ENCODE measurements around the gene RGS12. TPM values are rescaled to one million over a fixed set of nuclear protein-coding genes. Genes with fewer than 3 reads are reported as not detected.

The RGS12 gene
- total RNA-seq, 1 donor from 2014 or later, result 19.0 TPM

DNA sequence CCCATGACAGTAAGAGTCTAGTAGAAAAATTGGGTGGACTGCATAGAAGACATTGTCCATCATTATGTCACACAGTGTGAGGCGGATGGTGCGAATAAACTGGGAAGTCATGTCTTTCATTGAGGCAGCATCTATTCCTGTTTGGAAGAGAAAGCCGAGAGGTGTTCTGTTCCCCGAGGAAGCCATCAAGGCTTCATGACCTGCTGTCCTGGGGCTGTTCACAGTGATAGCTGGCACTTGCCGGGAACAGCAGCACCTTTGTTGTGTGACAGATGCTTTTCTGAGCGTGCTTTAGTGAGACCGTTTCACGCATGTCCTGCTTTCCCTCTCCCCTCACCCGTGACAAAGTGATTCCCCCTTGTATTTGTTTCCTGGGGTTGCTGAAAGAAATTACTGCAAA, 20.3 kb downstream of the RGS12 start:
- Mint-ChIP-seq H3K36me3 (ENCODE audit: low read depth) (peaks cover 3% of the 10 kb centered on the region), H3K27me3 (ENCODE audit: low read depth) (no peaks in the 10 kb centered on the region), H3K4me1 (ENCODE audit: low read depth) (peaks cover 7% of the 10 kb centered on the region), H3K27ac (ENCODE audit: unreplicated experiment) (no peak overlapping the region), H3K4me3 (ENCODE audit: unreplicated experiment) (no peak overlapping the region), H3K9me3 (ENCODE audit: low read depth) (no peaks in the 10 kb centered on the region)
- no peak for DNase-seq (ENCODE audit: low spot score)
- no peak for TF ChIP-seq CTCF (IDR thresholded peaks at IDR 0.05)

- Mint-ChIP-seq H3K9me3 (ENCODE audit: low read depth) (no peaks in the 10 kb centered on the region), H3K4me3 (ENCODE audit: unreplicated experiment) (no peak overlapping the region), H3K27ac (ENCODE audit: unreplicated experiment) (no peak overlapping the region), H3K36me3 (ENCODE audit: low read depth) (peaks cover 6% of the 10 kb centered on the region), H3K27me3 (ENCODE audit: low read depth) (no peaks in the 10 kb centered on the region), H3K4me1 (ENCODE audit: low read depth) (peaks cover 2% of the 10 kb centered on the region)
- DNase-seq (ENCODE audit: low spot score), result no peak
- no peak for TF ChIP-seq CTCF (IDR thresholded peaks at IDR 0.05)
Measured at GRCh38 chr4:3313556-3314228, 20.9 kb downstream of the RGS12 start.

GRCh38 chr4:3314706-3315260, 22.0 kb downstream of the RGS12 start:
- peaks cover 7% of the 10 kb centered on the region for H3K36me3 Mint-ChIP-seq (ENCODE audit: low read depth)
- TF ChIP-seq CTCF (IDR thresholded peaks at IDR 0.05), result no peak
- DNase-seq (ENCODE audit: low spot score), result no peak

DNA sequence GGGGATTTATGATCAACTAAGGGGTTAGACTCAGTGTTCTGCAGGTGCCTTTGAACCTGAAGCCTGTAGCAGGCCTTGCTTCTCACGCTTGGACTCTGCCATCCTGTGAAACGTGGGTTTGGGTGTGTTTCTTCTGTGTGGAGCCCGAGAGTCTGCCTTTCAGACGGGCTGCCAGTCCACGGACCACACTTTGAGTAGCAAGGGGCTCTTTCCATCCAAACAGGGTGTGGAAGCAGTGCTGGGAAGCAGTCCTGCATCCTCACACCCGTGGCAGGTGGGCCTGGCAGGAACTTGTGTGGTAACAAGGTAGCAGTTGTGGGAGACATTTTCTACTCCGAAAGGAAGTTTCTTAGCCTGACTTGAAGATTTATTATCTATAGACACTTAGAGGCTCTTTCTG, 22.7 kb downstream of the RGS12 start:
- no peaks in the 10 kb centered on the region for H3K4me1 Mint-ChIP-seq (ENCODE audit: low read depth)
- H3K36me3 Mint-ChIP-seq (ENCODE audit: low read depth), result peaks cover 7% of the 10 kb centered on the region
- no peaks in the 10 kb centered on the region for H3K9me3 Mint-ChIP-seq (ENCODE audit: low read depth)
- H3K4me3 Mint-ChIP-seq (ENCODE audit: unreplicated experiment), result no peak overlapping the region
- TF ChIP-seq CTCF (IDR thresholded peaks at IDR 0.05), result no peak
- DNase-seq (ENCODE audit: low spot score), result no peak
- H3K27ac Mint-ChIP-seq (ENCODE audit: unreplicated experiment), result no peak overlapping the region
- no peaks in the 10 kb centered on the region for H3K27me3 Mint-ChIP-seq (ENCODE audit: low read depth)

More at GRCh38 chr4:3314706-3315260, 22.0 kb downstream of the RGS12 start:
- no peaks in the 10 kb centered on the region for H3K4me1 Mint-ChIP-seq (ENCODE audit: low read depth)
- H3K9me3 Mint-ChIP-seq (ENCODE audit: low read depth), result no peaks in the 10 kb centered on the region
- no peak overlapping the region for H3K27ac Mint-ChIP-seq (ENCODE audit: unreplicated experiment)
- H3K27me3 Mint-ChIP-seq (ENCODE audit: low read depth), result no peaks in the 10 kb centered on the region
- no peak overlapping the region for H3K4me3 Mint-ChIP-seq (ENCODE audit: unreplicated experiment)

DNA sequence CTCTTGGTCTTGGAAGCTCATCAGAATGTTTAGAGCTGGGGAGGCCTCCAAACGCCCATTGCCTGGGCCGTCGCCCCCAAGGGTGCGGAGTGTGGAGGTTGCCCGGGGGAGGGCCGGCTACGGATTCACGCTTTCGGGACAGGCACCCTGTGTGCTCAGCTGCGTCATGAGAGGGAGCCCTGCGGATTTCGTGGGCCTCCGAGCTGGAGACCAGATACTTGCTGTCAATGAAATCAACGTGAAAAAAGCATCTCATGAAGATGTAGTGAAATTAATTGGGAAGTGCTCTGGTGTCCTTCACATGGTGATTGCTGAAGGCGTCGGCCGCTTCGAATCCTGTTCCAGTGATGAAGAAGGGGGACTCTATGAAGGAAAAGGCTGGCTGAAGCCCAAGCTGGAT, 23.3 kb downstream of the RGS12 start:
- no peak for TF ChIP-seq CTCF (IDR thresholded peaks at IDR 0.05)
- Mint-ChIP-seq H3K4me3 (ENCODE audit: unreplicated experiment) (no peak overlapping the region), H3K27me3 (ENCODE audit: low read depth) (no peaks in the 10 kb centered on the region), H3K9me3 (ENCODE audit: low read depth) (no peaks in the 10 kb centered on the region), H3K36me3 (ENCODE audit: low read depth) (peaks cover 7% of the 10 kb centered on the region), H3K27ac (ENCODE audit: unreplicated experiment) (no peak overlapping the region), H3K4me1 (ENCODE audit: low read depth) (no peaks in the 10 kb centered on the region)
- DNase-seq (ENCODE audit: low spot score), result no peak
